ENCODE data around the gene MARK2.

DNA sequence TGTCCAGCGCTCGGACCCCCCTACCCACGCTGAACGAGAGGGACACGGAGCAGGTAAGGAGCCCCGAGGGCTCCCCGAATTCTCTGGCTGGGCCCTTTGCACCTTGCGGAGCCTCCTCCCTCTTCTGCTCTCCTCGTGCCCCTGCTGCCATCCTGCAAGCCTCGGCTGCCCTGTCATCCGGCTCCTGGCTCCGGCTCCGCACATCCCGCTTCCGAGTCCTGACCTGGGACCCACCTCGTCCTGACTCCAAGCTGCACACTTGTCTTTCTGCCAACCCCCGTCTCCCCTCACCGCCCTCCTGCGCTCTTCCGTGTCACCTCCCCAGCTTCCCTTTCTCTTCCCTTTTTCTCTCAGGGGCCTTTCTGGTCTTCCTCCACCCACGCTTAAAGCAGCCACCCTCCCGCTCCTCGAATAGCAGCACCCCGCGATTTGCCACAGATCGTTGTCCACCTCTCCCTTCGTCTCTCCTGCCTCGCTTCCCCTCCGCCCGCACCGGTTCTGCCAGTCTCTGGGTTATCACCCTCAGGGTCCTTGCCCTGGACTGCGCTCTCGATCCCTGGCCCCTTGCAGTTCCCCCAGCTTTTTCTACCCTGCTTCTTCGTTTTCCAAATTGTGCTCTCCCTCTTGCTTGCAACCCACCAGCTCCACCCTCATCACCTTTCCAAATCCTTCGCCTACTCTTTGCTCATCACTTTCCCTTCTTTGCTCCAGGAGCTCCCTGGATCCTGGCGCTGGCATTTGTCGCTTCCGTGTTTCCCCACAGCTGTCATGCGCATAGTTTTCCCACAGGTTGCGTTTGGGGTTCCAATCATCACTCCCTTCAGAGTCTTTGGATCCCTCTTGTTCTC, 822 bp downstream of the MARK2 start:
- TF ChIP-seq, protein P1, sequence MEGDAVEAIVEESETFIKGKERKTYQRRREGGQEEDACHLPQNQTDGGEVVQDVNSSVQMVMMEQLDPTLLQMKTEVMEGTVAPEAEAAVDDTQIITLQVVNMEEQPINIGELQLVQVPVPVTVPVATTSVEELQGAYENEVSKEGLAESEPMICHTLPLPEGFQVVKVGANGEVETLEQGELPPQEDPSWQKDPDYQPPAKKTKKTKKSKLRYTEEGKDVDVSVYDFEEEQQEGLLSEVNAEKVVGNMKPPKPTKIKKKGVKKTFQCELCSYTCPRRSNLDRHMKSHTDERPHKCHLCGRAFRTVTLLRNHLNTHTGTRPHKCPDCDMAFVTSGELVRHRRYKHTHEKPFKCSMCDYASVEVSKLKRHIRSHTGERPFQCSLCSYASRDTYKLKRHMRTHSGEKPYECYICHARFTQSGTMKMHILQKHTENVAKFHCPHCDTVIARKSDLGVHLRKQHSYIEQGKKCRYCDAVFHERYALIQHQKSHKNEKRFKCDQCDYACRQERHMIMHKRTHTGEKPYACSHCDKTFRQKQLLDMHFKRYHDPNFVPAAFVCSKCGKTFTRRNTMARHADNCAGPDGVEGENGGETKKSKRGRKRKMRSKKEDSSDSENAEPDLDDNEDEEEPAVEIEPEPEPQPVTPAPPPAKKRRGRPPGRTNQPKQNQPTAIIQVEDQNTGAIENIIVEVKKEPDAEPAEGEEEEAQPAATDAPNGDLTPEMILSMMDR (conservative IDR thresholded peaks at IDR 0.05 in 1 of 2, IDR thresholded peaks at IDR 0.05 in 1 of 2; ENCODE audit: low read depth in 1 of 2, low read length in 2 of 2): no peak
- no peak for TF ChIP-seq EZH2 (IDR thresholded peaks at IDR 0.05; ENCODE audit: low read length, missing control alignments)
